HG02840 (cell line): Measurements from ENCODE around the gene TRAK1.

Experiments
- ATAC-seq: cut with Tn5 transposase; IDR thresholded peaks from one replicate; pipeline ENCODE4 v1.9.1; 2021; ENCODE audit warnings: mild to moderate bottlenecking, moderate library complexity, moderate number of reproducible peaks; ENCODE audit not compliant: unreplicated experiment, low FRiP score

Gene TRAK1

GRCh38 chr3:42225486-42226363 is 134.6 kb downstream of the TRAK1 start:
- ATAC-seq, result no peak

DNA sequence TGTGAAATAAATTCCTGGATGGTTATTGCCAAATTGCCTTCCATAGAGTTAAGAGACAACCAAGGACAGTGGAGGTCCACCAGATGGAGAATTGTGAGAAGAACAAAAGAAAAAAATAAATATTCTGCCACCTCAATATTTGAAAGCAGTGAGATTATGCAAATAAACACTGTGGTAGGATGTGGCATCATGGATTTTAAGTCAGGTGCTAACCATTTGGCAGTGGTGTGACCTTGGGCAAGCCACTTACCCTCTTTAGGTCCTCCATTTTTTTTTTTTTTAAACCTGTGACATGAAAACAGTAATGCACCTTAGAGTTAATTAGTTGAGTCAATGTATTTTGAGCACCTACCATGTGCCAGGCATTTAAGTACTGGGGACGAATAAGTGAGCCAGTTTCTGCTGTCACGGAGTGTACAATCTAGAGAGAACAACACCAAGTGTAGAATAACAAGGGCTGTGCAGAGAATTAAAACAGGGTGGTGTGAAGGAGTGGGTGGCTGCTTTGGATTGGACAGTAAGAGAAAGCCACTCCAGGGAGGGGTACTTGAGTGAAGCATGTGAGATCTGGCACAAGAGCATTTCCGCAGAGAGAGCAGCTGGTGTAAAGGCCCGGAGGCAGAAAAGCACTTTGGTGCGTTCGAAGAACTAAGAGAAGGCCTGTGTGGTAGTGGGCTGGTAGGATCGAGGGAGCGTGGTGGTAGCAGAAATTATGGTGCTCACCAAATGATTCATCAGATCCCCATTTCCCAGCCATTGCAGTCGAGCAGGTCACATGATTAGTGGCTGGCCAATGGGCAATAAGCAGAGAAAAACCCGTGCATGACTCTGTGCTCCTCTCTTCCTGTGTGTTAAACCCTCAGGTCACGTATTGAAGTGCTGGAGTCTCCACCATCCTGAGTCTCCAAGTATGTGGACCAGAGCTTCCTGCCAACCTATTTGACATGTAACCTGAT is 135.6 kb downstream of the TRAK1 start:
- no peak for ATAC-seq

GRCh38 chr3:42228796-42229195 is 137.6 kb downstream of the TRAK1 start:
- no peak for ATAC-seq

DNA sequence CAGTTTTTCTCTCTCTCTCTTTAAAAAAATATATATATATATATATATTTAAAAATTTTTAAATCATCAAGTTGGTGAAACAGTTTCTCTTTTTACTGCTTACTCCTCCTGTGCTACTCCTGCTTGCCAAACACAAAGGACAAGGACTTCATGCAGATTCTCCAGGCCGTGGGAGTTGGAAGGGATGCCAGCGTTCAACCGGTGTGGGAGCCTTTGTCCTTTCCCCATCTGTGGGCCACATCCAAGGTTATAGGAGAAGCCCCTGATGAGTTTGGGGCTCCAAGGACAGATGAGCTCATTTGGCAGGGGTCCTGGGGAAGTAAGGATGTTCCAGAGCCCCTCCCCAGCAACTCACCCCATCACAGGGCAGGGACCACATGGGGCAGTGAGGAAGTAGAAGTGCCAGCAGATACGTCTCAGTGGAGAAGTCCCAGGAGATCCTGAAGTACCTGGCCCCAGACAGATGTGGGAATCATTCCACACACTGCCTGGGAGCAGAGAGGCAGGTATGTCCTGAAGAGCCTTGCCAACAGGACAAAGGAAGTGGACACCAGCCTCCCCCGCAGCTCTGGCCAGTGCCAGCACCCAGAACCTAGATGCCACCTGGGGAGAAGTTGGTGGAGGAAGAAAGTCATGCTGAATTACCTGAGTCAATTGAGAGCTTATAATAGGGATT is 138.2 kb downstream of the TRAK1 start:
- no peak for ATAC-seq

DNA sequence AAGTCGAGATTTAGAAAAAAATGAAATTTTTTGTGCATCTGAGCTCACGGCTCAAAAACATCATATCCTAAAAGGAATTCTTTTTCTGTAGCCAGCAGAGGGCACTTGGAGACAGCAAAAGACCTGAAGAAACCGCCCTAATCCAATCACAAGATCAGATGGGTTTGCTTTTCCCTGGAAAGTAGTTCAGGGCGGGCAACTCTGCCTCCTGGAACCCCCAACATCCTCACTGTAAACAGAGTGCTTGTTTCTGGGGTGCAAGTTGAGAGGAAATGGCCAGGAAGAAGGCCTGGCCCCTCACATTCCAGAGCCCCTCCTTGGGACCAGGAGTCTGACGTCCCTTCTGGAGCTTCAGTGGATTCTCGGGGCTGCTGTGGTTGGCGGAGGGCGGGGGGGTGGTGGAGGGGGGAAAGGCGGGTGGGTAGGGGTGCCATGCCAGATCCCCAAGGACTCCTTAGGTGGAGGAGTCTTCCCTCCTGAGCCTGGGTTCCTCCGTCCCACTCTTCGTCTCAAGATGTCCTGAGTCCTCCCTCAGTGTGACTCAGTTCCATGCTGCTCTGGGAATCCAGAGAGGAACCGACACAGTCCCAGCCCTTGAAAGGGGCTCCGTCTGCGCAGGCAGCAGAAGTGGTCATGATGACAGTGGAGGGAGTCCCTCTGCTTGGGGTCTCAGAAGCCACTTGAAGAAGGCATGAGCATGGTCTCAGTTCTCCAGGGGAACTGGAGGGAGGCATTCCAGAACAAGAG is 139.0 kb downstream of the TRAK1 start:
- ATAC-seq, result no peak

GRCh38 chr3:42230860-42231259 is 139.7 kb downstream of the TRAK1 start:
- ATAC-seq, result no peak

- ATAC-seq, result no peak
Observed at GRCh38 chr3:42235532-42235931, 144.4 kb downstream of the TRAK1 start.

- ATAC-seq, result no peak
Observed at GRCh38 chr3:42236611-42237010, 145.5 kb downstream of the TRAK1 start.

DNA sequence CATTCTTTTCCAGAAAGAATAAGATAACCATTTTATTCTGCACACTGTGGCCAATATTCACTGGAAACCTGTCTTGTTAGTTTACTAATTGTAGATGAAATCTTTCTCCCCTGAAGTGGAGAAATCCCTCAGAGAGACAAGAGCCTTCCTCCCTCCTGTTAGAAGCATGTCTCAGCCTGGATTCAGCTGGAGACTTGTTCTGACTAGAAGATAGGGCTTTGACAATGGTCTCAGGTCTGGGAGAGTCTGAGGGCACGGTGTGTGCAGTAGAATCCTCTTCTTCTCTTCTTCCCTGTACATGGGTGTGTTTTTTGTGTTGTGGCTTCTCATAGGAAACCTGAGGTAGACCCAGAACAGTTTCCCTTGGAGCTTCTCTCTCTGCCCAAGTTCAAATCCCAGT is 154.9 kb downstream of the TRAK1 start:
- no peak for ATAC-seq

DNA sequence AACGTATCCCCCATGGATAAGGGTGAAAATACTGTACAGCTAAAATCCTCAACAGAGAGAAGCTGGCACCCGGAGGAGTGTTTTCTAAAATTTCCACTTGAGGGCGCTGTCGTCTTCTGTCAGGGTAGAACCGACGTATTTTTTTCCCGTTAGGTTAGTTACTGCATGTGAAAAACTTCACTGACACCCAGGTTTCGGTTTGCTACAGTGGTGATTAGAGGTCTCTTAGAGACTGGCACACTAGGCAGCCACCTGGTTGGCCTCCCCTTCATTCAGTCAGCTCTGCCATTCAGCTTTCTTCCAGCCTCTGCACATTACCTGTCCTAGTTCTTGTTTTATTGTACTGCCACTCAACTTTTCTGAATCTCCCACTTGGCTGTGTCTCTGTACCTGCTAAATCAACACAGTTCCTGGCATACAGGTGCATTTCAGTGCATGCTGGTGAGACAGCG is 156.4 kb downstream of the TRAK1 start:
- ATAC-seq, result no peak

- no peak for ATAC-seq
Observed at GRCh38 chr3:42250761-42251160, 159.6 kb downstream of the TRAK1 start.

- no peak for ATAC-seq
Observed at GRCh38 chr3:42254566-42254965, 163.4 kb downstream of the TRAK1 start.

- no peak for ATAC-seq
Observed at GRCh38 chr3:42256135-42256819, 165.1 kb downstream of the TRAK1 start.

DNA sequence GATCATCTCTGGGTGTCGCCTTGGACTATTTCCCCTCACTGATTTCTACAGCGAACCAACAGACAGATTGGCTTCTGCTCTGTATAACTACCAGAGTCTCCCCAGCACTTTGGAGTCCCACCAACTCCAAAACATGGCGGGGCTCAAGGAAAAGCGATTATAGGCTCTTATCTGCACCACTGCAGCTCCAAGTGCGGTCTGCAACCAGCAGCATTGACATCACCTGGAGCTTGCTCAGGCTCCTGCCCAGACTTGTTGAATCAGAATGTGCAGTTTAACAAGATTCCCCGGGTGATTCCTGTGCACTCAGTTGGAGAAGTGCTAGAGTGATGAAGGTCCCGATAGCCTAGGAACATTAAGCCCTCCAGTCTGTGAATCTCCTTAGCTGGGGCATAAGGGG is 165.8 kb downstream of the TRAK1 start:
- ATAC-seq, result no peak

GRCh38 chr3:42262525-42262924 is 171.4 kb downstream of the TRAK1 start:
- ATAC-seq, result no peak

GRCh38 chr3:42263354-42264346 is 172.5 kb downstream of the TRAK1 start:
- no peak for ATAC-seq

- ATAC-seq, result no peak
Observed at GRCh38 chr3:42264399-42265058, 173.4 kb downstream of the TRAK1 start.
